ENCODE measurements around the gene C21orf58. TPM values are rescaled to one million over a fixed set of nuclear protein-coding genes. Genes with fewer than 3 reads are reported as not detected.

C21orf58 gene
- total and polyA plus RNA-seq, 11 donors = 0.64 to 4.0 (median 1.3) TPM

DNA sequence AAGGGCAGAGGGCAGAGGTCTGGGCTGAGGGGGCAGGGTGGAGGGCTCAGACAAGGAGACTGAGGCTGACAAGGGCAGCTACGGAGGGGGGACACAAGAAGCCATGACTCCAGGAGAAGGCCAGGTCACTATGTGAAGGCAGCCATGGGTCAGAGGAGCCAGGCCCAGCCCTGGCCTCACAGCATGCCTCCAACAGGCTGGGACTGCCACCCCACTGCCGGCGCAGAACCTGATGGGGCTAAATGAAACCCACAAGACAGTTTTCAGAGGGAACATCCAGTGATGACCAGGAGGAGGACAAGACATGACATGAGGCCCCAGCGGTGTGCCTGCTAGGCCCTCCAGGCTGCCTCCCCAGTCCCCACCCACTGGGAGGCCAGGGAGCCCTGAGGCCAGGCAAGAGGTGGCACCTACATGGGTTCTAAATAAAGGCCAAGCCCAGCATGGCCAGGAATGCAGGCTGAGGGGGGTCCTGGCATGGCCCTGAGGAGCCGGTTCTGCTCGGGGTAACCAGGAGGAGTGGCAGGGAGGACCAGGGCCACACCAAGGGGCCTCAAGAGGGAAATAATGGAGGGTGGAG lies 67.8 kb downstream of the C21orf58 start:
- peaks cover 2 to 100% (median 99%) of the 10 kb centered on the region in 9 donors for H3K36me3 ChIP-seq
- no peaks in the 10 kb centered on the region for H3K27me3 ChIP-seq
- intact Hi-C loops (cut with DNase I) = loop anchor here in 2 of 10 donors (5.0 to 10.0 kb wide), 3 partner anchors 111 to 284 kb away; no protein-coding TSS in a partner anchor
- no peak overlapping the region for H3K4me3 ChIP-seq
- ATAC-seq (peak in 3 of 4 donors; percentile 2 to 6 (median 5)), DNase-seq (no peak)
- H3K4me1 ChIP-seq = peaks cover 0 to 24% (median 1%) of the 10 kb centered on the region in 12 donors
- H3K9me3 ChIP-seq = no peaks in the 10 kb centered on the region
- 76 to 85% (median 80%) methylated on average over 4 to 6 of the region's 6 CpGs for whole genome bisulfite sequencing, 4 donors
- TF ChIP-seq POLR2A (IDR thresholded peaks at IDR 0.05) = no peak
- H3K27ac ChIP-seq = peak overlapping the region in 10 of 12 donors; percentile 4 to 84 (median 62)

- ATAC-seq (no peak), DNase-seq (no peak)
- Histone ChIP-seq H3K36me3 (peaks cover 2 to 100% (median 99%) of the 10 kb centered on the region in 9 donors), H3K9me3 (no peaks in the 10 kb centered on the region), H3K27me3 (no peaks in the 10 kb centered on the region), H3K27ac (peak overlapping the region in 2 of 12 donors; percentile 3 to 27), H3K4me1 (peaks cover 0 to 24% (median 1%) of the 10 kb centered on the region in 12 donors), H3K4me3 (no peak overlapping the region)
- intact Hi-C loops (cut with DNase I) = loop anchor here in 2 of 10 donors (5.0 to 10.0 kb wide), 3 partner anchors 110 to 283 kb away; no protein-coding TSS in a partner anchor
- WGBS, 4 donors = 77 to 86% (median 84%) methylated on average over 10 to 11 of the region's 11 CpGs
- no peak for TF ChIP-seq POLR2A (IDR thresholded peaks at IDR 0.05)
These were observed 68.5 kb downstream of the C21orf58 start for GRCh38 chr21:46255166-46255565.

DNA sequence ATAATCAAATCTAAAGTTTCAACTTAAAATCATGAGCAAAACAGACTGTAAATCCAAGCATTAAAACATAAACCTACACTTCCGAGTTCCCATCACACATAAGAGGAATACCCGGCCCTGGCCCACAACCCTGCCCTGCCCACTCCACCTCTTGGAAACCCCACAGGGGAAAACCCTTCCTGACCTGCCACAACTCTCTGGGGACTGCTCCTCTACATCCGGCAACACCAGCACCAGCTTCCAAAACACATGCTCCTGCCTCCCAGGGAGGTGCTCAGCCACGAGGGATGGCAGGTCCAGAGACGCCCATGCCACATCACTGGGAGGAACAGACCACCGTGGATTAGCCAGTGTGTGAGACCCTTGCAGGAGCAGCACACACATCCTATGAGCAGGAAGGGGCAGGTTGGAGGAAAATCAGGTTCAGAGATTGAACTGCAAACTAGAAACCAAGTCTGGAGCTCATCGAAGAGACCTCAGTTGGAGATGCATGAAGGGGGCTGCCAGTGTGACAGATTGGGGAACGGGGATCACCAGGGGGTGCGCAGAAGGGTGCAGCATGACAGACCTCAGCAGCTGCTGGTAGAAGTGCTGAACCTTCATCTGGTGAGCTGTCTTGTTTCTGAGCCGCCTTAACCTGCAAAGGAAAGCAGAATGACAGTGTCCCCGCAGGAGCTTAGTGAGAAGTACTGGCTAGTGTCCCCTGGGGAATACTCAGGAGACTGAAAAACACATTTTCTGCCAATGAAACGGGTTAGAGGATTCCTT lies 69.3 kb downstream of the C21orf58 start:
- intact Hi-C loops (cut with DNase I) = loop anchor here in 1 of 10 donors (10.0 kb wide), 1 partner anchor 110 kb away; no protein-coding TSS in a partner anchor
- no peak for ATAC-seq
- 77 to 82% (median 78%) methylated on average over 12 of the region's 12 CpGs for WGBS, 4 donors

DNA sequence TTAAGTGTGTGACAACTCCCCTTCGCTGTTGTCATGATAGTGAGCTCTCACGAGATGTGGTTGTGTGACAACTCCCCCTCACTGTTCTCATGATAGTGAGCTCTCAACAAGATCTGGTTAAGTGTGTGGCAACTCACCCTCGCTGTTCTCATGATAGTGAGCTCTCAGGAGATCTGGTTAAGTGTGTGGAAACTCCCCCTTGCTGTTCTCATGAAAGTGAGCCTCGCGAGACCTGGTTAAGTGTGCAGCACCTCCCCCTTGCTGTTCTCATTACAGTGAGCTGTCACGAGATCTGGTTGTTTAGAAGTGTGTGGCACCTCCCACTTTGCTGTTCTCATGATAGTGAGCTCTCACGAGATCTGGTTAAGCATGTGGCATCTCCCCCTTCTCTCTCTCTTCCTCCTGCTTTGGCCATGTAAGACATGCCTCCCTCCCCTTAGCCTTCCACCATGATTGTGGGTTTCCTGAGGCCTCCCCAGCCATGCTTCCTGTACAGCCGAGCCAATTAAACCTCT lies 70.0 kb downstream of the C21orf58 start:
- intact Hi-C loops (cut with DNase I) = loop anchor here in 1 of 10 donors (10.0 kb wide), 1 partner anchor 109 kb away; no protein-coding TSS in a partner anchor
- Histone ChIP-seq H3K27me3 (no peaks in the 10 kb centered on the region), H3K4me1 (peaks cover 0 to 24% (median 1%) of the 10 kb centered on the region in 12 donors), H3K36me3 (peaks cover under 1 to 100% (median 99%) of the 10 kb centered on the region in 9 donors), H3K4me3 (no peak overlapping the region), H3K9me3 (no peaks in the 10 kb centered on the region), H3K27ac (no peak overlapping the region)
- TF ChIP-seq POLR2A (IDR thresholded peaks at IDR 0.05) (no peak), CTCF (IDR thresholded peaks at IDR 0.05) (no peak)
- DNase-seq = peak in 1 of 5 donors; percentile 12
- no peak for ATAC-seq
- 56 to 66% (median 59%) methylated on average over 8 of the region's 8 CpGs for WGBS, 4 donors

More for the DNA sequence above, 69.3 kb downstream of the C21orf58 start:
- DNase-seq = peak in 1 of 5 donors; percentile 8
- Histone ChIP-seq H3K9me3 (no peaks in the 10 kb centered on the region), H3K4me3 (no peak overlapping the region), H3K27ac (peak overlapping the region in 1 of 12 donors; percentile 3), H3K36me3 (peaks cover 2 to 100% (median 99%) of the 10 kb centered on the region in 9 donors), H3K27me3 (no peaks in the 10 kb centered on the region), H3K4me1 (peaks cover 0 to 24% (median 1%) of the 10 kb centered on the region in 12 donors)
- no peak for TF ChIP-seq POLR2A (IDR thresholded peaks at IDR 0.05)

DNA sequence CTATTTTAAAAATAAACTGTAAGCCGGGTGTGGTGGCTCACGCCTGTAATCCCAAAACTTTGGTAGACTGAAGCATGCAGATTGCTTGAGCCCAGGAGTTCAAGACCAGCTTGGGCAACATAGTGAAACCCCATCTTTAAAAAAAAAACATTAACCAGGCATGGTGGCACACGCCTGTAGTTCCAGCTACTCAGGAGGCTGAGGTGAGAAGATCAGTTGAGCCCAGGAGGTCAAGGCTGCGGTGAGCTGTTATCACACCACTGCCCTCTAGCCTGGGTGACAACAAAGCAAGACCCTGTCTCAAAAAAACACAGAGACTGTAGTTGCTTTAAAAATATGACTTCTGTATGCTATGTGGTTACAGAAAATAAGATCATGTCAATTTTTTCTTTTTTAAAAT lies 70.8 kb downstream of the C21orf58 start:
- Histone ChIP-seq H3K27ac (no peak overlapping the region), H3K27me3 (no peaks in the 10 kb centered on the region), H3K36me3 (peaks cover 0 to 100% (median 96%) of the 10 kb centered on the region in 9 donors), H3K9me3 (no peaks in the 10 kb centered on the region), H3K4me3 (no peak overlapping the region), H3K4me1 (peaks cover 0 to 24% (median 1%) of the 10 kb centered on the region in 12 donors)
- intact Hi-C loops (cut with DNase I) = loop anchor here in 1 of 10 donors (10.0 kb wide), 1 partner anchor 108 kb away; no protein-coding TSS in a partner anchor
- 89 to 96% (median 91%) methylated on average over 4 of the region's 4 CpGs for WGBS, 4 donors
- no peak for ATAC-seq
- TF ChIP-seq POLR2A (IDR thresholded peaks at IDR 0.05) (no peak), CTCF (IDR thresholded peaks at IDR 0.05) (no peak)
- DNase-seq = peak in 1 of 5 donors; percentile 11

Other genes starting within 250 kb of the C21orf58 start
- gene COL6A2, start 225.8 kb downstream of the C21orf58 start, total RNA-seq = 100 to 1,000 TPM; 118 to 484 (median 158) TPM
- 100 to 1,000 TPM; 143 to 221 TPM for gene COL6A2, start 225.8 kb downstream of the C21orf58 start, polyA plus RNA-seq
- gene FTCD, start 168.3 kb downstream of the C21orf58 start, total RNA-seq = 1 to 10 TPM in 5 of 9 donors, under 1 TPM in 3, not detected in 1; 0.31 to 3.1 (median 1.2) TPM
- 1 to 10 TPM in 1 of 2 donors, under 1 TPM in 1; 0.17 to 1.8 TPM for gene FTCD, start 168.3 kb downstream of the C21orf58 start, polyA plus RNA-seq
- 10 to 100 TPM in 4 of 9 donors, 1 to 10 TPM in 5; 4.9 to 16.8 (median 8.4) TPM for gene SPATC1L, start 139.4 kb downstream of the C21orf58 start, total RNA-seq
- gene SPATC1L, start 139.4 kb downstream of the C21orf58 start, polyA plus RNA-seq = 10 to 100 TPM; 11.0 to 12.9 TPM
- 10 to 100 TPM; 34.2 to 65.5 (median 41.7) TPM for gene LSS, start 95.1 kb downstream of the C21orf58 start, total RNA-seq
- 10 to 100 TPM; 25.1 to 35.7 TPM for gene LSS, start 95.1 kb downstream of the C21orf58 start, polyA plus RNA-seq
- gene MCM3AP, start 38.3 kb downstream of the C21orf58 start, total RNA-seq = 10 to 100 TPM; 47.3 to 69.8 (median 56.8) TPM
- gene MCM3AP, start 38.3 kb downstream of the C21orf58 start, polyA plus RNA-seq = 10 to 100 TPM; 24.5 to 50.9 TPM
- 10 to 100 TPM; 11.4 to 28.1 (median 16.0) TPM for gene YBEY, start 37.5 kb downstream of the C21orf58 start, total RNA-seq
- gene YBEY, start 37.5 kb downstream of the C21orf58 start, polyA plus RNA-seq = 10 to 100 TPM; 14.7 to 16.5 TPM
- gene PCNT, start 286 bp upstream of the C21orf58 start, total RNA-seq = 10 to 100 TPM; 23.0 to 73.0 (median 36.7) TPM
- gene PCNT, start 286 bp upstream of the C21orf58 start, polyA plus RNA-seq = 10 to 100 TPM; 17.0 to 40.7 TPM
- gene DIP2A, start 135.0 kb upstream of the C21orf58 start, total RNA-seq = 10 to 100 TPM; 17.1 to 31.9 (median 22.6) TPM
- 10 to 100 TPM; 13.4 to 26.3 TPM for gene DIP2A, start 135.0 kb upstream of the C21orf58 start, polyA plus RNA-seq